NK-92 treated with Interleukin-12 subunit alpha and Interleukin-12 subunit beta, amount 100 ng/mL, for 24 hours (cell line): ENCODE measurements around the gene OOSP1.
"Not testable (repeated sequence)": the region's sequence is repeated elsewhere in the genome, so short reads cannot be mapped to it uniquely, and the experiment has no call there.

Experiments used
- DNase-seq: peaks from one replicate; lab custom pipeline; 2025; lab: John Stamatoyannopoulos, UW

OOSP1 gene

GRCh38 chr11:59938132-59938531 is at the start of gene OOSP1:
Gene OOSP1, plus strand, starts transcription at chr11:59938432. Its CDS starts 23 bp downstream, at chr11:59938455.
- DNase-seq, result no peak

GRCh38 chr11:59891781-59892181 is 46.5 kb upstream of the OOSP1 start:
- DNase-seq, result no peak

GRCh38 chr11:59894616-59895015 is 43.6 kb upstream of the OOSP1 start:
- DNase-seq, result no peak

- no peak for DNase-seq
Observed at GRCh38 chr11:59898046-59898445, 40.2 kb upstream of the OOSP1 start.

DNA sequence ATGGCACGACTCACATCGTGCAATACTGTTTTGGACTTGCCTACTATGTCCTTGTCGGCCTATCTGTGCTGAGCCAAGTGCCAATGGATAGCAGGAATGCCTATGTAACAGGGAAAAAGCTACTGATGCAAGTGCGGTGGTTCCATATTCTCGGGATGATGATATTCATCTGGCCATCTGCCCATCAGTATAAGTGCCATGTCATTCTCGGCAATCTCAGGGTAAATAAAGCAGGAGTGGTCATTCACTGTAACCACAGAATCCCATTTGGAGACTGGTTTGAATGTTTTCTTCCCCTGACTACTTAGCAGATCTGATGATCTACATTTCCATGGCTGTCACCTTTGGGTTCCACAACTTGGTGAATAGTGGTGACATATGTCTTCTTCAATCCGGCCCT is 39.6 kb upstream of the OOSP1 start:
- no peak for DNase-seq

DNA sequence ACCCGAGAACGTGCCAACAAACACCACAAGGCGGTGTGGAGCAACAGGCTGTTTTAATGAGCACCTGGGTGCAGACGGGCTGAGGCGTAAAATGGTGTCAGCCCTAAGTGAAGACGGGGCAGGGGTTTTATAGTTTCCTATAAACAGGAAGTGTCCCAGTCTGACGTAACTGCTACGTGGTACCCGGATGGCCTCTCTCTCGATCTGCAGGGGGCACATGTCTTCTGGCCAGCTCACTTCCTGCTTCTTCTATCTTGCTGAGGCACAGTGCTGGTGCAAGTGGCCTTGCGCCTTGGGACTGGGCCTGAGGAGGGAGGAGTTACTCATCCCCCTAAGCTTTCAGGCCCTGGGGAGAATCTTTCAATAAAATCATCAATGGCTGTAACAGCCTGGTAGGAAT is 38.7 kb upstream of the OOSP1 start:
- DNase-seq, result no peak

DNA sequence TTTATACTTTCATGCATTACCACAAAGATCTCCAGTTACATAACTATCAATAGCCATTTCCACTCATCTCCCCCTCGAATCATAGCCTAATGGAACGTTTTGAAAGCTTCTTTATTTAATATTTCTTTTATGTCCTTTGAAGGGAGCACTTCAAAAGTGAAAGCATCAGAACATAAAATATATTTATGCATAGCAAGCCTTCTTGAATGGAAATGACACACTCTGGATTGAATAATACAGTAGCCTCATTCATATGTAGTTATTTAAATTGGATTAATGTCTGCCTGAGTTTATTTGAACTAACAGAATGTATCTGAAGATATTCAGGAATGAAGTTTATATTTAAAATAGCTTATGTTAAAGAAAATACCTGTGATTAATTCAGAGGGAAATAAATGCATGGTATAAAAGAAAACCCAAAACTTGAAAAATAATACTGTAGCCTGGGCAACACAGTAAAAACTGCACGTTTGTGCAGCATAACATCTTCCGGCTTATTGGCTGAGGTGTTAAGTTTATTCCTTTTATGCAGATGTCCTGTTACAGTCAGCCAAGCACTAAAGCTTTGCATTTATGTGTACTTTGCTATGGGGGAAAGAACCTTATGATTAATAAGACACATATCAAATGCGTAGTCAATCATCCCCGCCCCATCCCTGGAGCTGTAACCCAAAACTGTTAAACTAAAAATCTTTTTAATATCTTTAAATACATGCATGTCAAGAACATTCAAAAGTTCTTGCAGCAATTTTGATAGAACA is 37.7 kb upstream of the OOSP1 start:
- no peak for DNase-seq

DNA sequence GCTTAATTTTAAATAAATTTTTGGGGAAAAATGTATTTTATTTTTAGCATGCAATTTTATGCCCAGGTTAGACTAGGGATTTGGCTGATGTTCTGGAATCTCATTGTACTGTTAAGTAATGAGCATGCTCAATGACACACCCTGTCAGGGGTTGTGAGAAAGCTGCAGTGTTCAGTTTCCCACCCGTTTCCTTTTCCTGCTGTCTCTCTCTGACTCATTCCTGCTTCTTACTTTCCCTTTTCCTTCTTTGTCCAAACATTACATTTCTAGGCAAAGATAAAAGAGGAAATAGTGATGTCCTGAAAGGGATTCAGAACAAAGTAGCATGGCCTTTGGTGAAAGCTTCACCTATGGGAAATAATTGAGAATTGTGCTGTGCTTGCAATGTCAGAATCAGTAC is 36.9 kb upstream of the OOSP1 start:
- no peak for DNase-seq

DNA sequence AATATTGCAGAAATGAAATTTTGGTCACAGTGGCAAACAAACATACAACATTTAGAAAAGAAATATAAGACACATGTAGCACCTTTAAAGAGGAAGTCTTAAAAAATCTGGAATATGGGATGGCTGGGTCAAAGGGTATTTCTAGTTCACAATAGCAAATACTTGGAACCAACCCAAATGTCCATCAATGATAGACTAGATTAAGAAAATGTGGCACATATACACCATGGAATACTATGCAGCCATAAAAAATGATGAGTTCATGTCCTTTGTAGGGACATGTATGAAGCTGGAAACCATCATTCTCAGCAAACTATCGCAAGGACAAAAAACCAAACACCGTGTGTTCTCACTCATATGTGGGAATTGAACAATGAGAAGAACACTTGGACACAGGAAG is 34.7 kb upstream of the OOSP1 start:
- not testable (repeated sequence) for DNase-seq

GRCh38 chr11:59918480-59918879 is 19.8 kb upstream of the OOSP1 start:
- no peak for DNase-seq

- DNase-seq, result no peak
Observed at GRCh38 chr11:59918987-59919589, 19.1 kb upstream of the OOSP1 start.

GRCh38 chr11:59923813-59924212 is 14.4 kb upstream of the OOSP1 start:
- no peak for DNase-seq

DNA sequence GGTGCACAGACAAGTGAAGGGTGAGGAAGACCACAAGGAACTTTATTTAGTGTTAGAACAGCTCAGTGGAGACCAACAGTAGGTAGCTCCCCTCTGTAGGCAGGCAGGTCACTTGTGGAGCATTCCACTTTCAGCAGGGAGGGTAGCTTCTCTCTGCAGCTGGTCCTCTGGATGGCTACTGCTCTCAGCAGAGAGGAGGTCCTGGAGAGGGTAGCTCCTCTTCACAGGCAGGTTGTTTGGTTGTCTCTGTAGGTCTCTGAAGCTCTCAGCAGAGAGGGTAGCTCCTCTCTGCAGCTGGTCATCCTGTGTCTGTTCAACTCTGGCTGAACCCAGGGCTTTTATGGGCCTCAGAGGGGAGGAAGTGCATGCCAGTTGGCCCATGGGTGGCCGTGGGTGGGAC is 6.5 kb upstream of the OOSP1 start:
- DNase-seq, result no peak

DNA sequence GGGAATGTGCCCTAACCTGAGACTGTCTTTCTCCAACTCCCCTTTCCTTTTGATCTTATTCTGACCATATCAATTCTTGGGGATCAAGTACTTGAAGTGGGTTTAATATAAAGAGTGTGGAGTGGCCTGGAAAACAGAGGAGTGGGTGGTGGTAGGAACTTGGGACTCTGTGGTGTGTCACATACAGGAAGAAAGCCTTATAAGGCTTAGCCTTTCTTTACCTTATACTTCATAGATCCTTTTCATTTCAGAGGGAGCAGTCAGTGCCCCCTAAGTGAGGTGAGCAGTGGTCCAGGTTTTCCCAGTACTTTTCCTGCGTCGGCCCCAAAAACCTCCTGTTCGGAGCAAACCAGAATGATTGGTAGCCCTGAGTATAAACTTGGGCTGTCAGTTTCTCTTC is 486 bp downstream of the OOSP1 start:
- no peak for DNase-seq

DNA sequence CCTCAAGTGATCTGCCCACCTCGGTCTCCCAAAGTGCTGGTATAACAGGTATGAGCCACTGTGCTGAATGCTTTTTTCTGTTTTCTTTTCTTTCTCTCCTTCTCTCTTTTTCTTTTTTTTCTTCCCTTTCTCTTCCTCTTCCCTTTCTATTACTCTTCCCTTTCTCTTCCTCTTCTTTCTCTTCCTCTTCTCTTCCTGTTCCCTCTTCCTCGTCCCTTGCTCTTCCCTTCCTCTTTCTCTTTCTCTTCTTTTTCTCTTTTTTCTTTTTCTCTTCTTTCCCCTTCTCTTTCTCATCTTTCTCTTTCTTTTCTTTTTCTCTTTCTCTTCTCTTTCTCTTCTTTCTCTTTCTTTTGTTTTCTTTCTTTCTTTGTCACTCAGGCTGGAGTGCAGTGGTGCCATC is 1.2 kb downstream of the OOSP1 start:
- DNase-seq, result no peak

GRCh38 chr11:59941091-59941490 is 2.9 kb downstream of the OOSP1 start:
- DNase-seq, result no peak

DNA sequence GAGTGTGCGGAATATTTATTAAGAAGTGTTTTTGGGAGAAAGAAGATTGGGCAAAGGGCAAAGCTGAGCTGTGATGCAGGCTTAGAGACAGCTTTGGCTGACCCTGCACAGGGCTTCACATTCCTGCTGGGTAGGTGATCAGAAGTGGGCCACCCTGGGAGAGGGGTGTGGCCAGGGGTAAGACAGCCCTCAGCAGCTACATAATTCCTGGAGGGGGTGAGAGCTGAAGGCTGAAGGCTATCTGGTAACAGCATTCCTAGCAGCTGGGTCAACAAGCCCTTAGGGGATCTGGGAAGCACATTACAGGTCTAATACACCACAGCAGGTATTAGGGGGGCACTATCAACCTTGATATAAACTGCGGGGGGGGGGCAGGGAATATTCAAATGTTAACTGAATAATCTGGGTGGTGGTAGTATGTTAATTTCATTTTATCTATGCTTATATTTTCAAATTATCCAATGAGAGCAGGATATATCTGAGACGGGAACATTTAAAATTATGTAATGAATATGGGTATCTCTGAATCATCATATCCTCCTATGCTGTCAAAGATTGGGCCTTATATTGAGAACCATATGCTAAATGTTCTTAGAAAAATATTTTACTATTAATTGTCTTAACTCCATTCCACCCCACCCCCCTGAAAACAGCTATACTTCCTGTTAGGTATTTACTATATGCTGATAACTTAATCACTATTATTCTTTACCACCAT is 5.9 kb downstream of the OOSP1 start:
- no peak for DNase-seq

GRCh38 chr11:59944720-59945119 is 6.5 kb downstream of the OOSP1 start:
- no peak for DNase-seq

- no peak for DNase-seq
Observed at GRCh38 chr11:59953463-59954218, 15.4 kb downstream of the OOSP1 start.

DNA sequence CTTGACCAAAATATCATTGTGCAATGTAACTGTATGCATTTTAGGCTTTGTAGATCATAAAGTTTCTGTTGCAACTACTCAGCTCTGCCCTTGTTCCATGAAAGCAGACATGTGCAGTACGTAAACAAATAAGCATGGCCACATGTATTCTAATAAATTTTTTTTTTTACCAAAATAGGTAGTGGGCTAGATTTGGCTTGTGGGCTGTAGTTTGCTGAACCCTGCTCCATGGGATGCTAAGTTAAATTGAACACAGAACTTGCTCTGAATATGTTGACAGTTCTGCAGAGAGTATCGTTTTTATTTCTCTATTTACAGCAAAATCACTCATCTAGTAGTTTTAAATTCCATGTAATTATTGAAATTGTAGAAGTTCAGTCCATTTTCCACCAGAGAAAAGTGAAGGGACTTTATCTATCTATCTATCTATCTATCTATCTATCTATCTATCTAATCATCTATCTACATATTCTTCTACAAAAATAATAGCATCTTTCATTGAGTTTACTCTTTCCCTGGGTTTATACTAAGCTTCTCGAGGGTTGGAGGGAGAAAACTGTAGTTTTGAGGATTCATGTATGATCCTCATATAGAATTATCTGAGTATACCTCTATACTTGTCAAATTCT is 16.1 kb downstream of the OOSP1 start:
- no peak for DNase-seq

DNA sequence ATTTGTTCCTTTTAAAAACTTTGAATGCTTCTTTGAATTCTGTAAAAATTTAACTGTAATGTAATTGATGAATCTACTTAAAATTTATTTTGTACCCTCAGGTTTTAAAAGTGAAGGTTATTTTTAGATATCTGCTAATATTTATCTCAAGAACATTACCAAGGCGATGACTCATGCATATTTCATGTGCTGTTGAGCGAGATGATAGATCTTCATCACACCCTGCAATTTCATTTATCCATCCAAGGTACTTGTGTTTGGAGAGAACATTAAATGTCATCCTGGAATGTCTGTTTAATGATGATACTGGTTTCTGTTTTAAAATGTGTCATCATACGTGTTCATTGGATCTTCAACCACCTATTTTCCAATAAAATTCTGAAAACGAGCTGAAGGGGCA is 18.9 kb downstream of the OOSP1 start:
- no peak for DNase-seq
